Endothelial cell of umbilical vein (primary cell): ENCODE measurements around the gene CLDN8. TPM values are rescaled to one million over a fixed set of nuclear protein-coding genes. Genes with fewer than 3 reads are reported as not detected.

ENCODE experiments used
- BruUV-seq: library from RNA; stranded (reverse); fragments of 400-500 nt; replicated peaks from 2 replicates; lab custom pipeline; 2021; lab: Mats Ljungman, UMichigan
- CTCF ChIA-PET: fragments of 300-600, 350-600 bp; sonication (Branson Sonifier 250); formaldehyde crosslinking; loops from one replicate; lab custom pipeline; 2021; ENCODE audit warnings: antibody characterized with exemption, inconsistent platforms; lab: Charles Lee
- POLR2A ChIA-PET: fragments of 300-600, 350-600 bp; sonication (Branson Sonifier 250); formaldehyde crosslinking; loops from one replicate; lab custom pipeline; 2021; ENCODE audit warnings: antibody characterized with exemption, inconsistent platforms; lab: Charles Lee
- DNase-seq: peaks from one replicate; pipeline ENCODE4 v3.0.0-alpha.2; 2011; ENCODE audit warnings: low read depth, low spot score
- FAIRE-seq: peaks from 2 replicates; lab custom pipeline; 2011; peaks lifted over from hg19 to GRCh38; lab: Jason Lieb, UNC
- H2AFZ ChIP-seq: 2 replicates; pipeline ENCODE4 v1.6.0; 2012; ENCODE audit warnings: low read depth, low read length, control low read depth, inconsistent platforms
- H3K27ac ChIP-seq: 2 replicates; pipeline ENCODE4 v1.5.1; 2011; ENCODE audit warnings: low read depth, mild to moderate bottlenecking, control low read depth, low read length, moderate library complexity; ENCODE audit not compliant: insufficient read depth
- H3K27me3 ChIP-seq, 2 experiments: 2 replicates each; pipeline versions ENCODE4 v1.6.0 to v1.6.1; 2011; ENCODE audit warnings: low read length in 2 of 2, mixed read lengths in 1 of 2; ENCODE audit not compliant: control insufficient read depth in 2 of 2, insufficient read depth in 2 of 2
- H3K36me3 ChIP-seq, 2 experiments: 2 replicates in 1 of 2; 3 replicates in 1 of 2; pipeline ENCODE4 v1.5.1; 2011; ENCODE audit warnings: low read length in 2 of 2, mild to moderate bottlenecking in 1 of 2, moderate library complexity in 1 of 2; ENCODE audit not compliant: control insufficient read depth in 2 of 2, insufficient read depth in 2 of 2; ENCODE audit errors: extremely low read depth in 1 of 2
- H3K4me1 ChIP-seq: 3 replicates; pipeline ENCODE4 v1.5.1; 2011; ENCODE audit warnings: mild to moderate bottlenecking, low read length; ENCODE audit not compliant: control insufficient read depth, insufficient read depth; ENCODE audit errors: extremely low read depth
- H3K4me2 ChIP-seq: 2 replicates; pipeline ENCODE4 v1.6.1; 2011; ENCODE audit warnings: low read length, control low read depth, mixed read lengths; ENCODE audit not compliant: insufficient read depth
- H3K4me3 ChIP-seq, 3 experiments: fragments of 200-600 bp in 1 of 3; sonication (generic), shearing (Covaris generic) in 1 of 3; replicated peaks in 1 of 3; 2 replicates each; pipeline ENCODE4 v1.5.1; 2011 to 2016; ENCODE audit warnings: control low read depth in 3 of 3, low read length in 3 of 3, mild to moderate bottlenecking in 2 of 3, inconsistent platforms in 1 of 3, low read depth in 1 of 3, moderate library complexity in 1 of 3; ENCODE audit not compliant: insufficient read depth in 1 of 3
- H3K79me2 ChIP-seq: 2 replicates; pipeline ENCODE4 v1.6.0; 2012; ENCODE audit warnings: low read length, inconsistent platforms; ENCODE audit not compliant: control insufficient read depth, insufficient read depth
- H3K9ac ChIP-seq: replicated peaks from 2 replicates; pipeline ENCODE3; 2011; ENCODE audit warnings: low read length, control low read depth; ENCODE audit not compliant: insufficient read depth; ENCODE audit errors: extremely low read depth
- H3K9me1 ChIP-seq: replicated peaks from 3 replicates; pipeline ENCODE4 v1.6.0; 2011; ENCODE audit warnings: mild to moderate bottlenecking, low read length; ENCODE audit not compliant: control insufficient read depth, insufficient read depth; ENCODE audit errors: extremely low read depth
- H3K9me3 ChIP-seq: replicated peaks from 2 replicates; pipeline ENCODE4 v1.5.1; 2012; ENCODE audit warnings: low read length, inconsistent platforms; ENCODE audit not compliant: control insufficient read depth, insufficient read depth
- H4K20me1 ChIP-seq: replicated peaks from 2 replicates; pipeline ENCODE3; 2011; ENCODE audit warnings: mild to moderate bottlenecking, low read length; ENCODE audit not compliant: control insufficient read depth, insufficient read depth; ENCODE audit errors: extremely low read depth
- CTCF ChIP-seq, 2 donors: IDR thresholded peaks; 1 replicate in 1 of 2; 2 replicates in 1 of 2; pipeline ENCODE4 v1.5.1; 2011; ENCODE audit warnings: low read length in 2 of 2, mild to moderate bottlenecking in 2 of 2, moderate library complexity in 2 of 2, control low read depth in 1 of 2, inconsistent platforms in 1 of 2, low read depth in 1 of 2; ENCODE audit not compliant: insufficient read depth in 1 of 2; ENCODE audit errors: extremely low read depth in 1 of 2
- EZH2 ChIP-seq: IDR thresholded peaks from 2 replicates; pipeline ENCODE4 v1.6.1; 2012; ENCODE audit warnings: borderline replicate concordance, low read depth, mild to moderate bottlenecking, moderate library complexity, low read length, inconsistent platforms; ENCODE audit not compliant: severe bottlenecking
- FOS ChIP-seq: IDR thresholded peaks from 2 replicates; pipeline ENCODE4 v1.6.1; 2011; ENCODE audit warnings: mild to moderate bottlenecking, low read length, moderate library complexity, borderline replicate concordance; ENCODE audit not compliant: insufficient read depth
- GATA2 ChIP-seq: IDR thresholded peaks from 2 replicates; pipeline ENCODE4 v1.7.0; 2011; ENCODE audit warnings: low read depth, mild to moderate bottlenecking, moderate library complexity, mixed read lengths, low read length; ENCODE audit not compliant: insufficient read length, insufficient read depth
- JUN ChIP-seq: IDR thresholded peaks from 2 replicates; pipeline ENCODE4 v1.6.1; 2011; ENCODE audit warnings: borderline replicate concordance, low read depth; ENCODE audit not compliant: insufficient read length, insufficient read depth
- MAX ChIP-seq: IDR thresholded peaks from 2 replicates; pipeline ENCODE4 v1.6.1; 2011; ENCODE audit not compliant: insufficient read depth, insufficient read length
- MYC ChIP-seq: IDR thresholded peaks from one replicate; pipeline ENCODE4 v1.6.1; 2011; ENCODE audit warnings: mild to moderate bottlenecking, low read depth, low read length
- POLR2A ChIP-seq: IDR thresholded peaks from 2 replicates; pipeline ENCODE4 v1.6.1; 2012; ENCODE audit warnings: low read depth, mild to moderate bottlenecking, control low read depth, low read length
- POLR2AphosphoS5 ChIP-seq: IDR thresholded peaks from 2 replicates; pipeline ENCODE4 v1.6.1; 2012; ENCODE audit warnings: low read depth, mild to moderate bottlenecking, control low read depth, low read length, moderate library complexity; ENCODE audit not compliant: insufficient read depth
- dilution Hi-C: fragments of 300-500 bp; cut with MboI; formaldehyde crosslinking; loops from one replicate; pipeline ENCODE4 v1.15.0; 2019; ENCODE audit warnings: low sequenced_read_pairs; ENCODE audit not compliant: extremely low pct_ligation_motif_present
- intact Hi-C: fragments of 100-400 bp; cut with micrococcal nuclease; formaldehyde crosslinking; loops from one replicate; pipeline ENCODE4 v1.10.0; 2022
- polyA plus RNA-seq, 4 experiments: library from polyadenylated mRNA; depleted of rRNA in 3 of 4; stranded (reverse) in 3 of 4; unstranded in 1 of 4; fragments of >200 nt; gene quantifications; 2 replicates each; pipeline versions ENCODE4 v1.2.1 to v1.2.3, GENCODE V29; 2011 to 2012; ENCODE audit warnings: missing spikeins in 1 of 4
- total RNA-seq: library from RNA; stranded (reverse); gene quantifications from 2 replicates; pipeline ENCODE4 v1.2.3, GENCODE V29; 2021

Gene CLDN8
- total and polyA plus RNA-seq, 2 donors (not counting 3 experiments of a cell fraction or from before 2014, with no cell fraction given), result not detected

DNA sequence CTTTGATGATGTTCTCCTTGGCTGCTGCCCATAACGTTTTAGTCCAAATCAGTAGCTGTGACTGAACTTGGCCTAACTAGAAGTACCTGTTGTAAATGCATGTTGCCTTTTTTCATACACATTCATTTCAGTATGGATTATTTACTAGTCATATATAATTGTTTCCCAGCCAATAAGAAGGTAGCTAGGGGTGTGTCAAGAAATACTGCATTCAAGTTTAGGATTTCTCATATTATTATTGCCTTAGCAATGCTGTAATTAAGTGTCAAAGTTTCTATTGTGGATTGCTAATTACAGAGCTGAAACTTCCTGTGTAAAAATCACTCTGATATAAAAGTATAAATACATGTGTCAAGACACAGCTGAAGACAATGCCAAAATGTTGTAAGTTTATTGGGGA, 49.2 kb downstream of the CLDN8 start, which contains the start of gene CLDN17:
TSS of gene CLDN17 (minus strand) at position 101 of the 400 bp plus-strand sequence. CDS start 188 bp downstream, outside the sequence.
- CTCF ChIA-PET, result no interaction called here
- FAIRE-seq, result no peak
- Histone ChIP-seq H2AFZ (no peak within 1 kb of the TSS), H3K4me1 (no peaks in the 10 kb centered on the region), H3K27me3 (no peaks in the 10 kb centered on the region), H4K20me1 (no peaks in the 10 kb centered on the region), H3K9me1 (no peaks in the 10 kb centered on the region), H3K27ac (no peak within 1 kb of the TSS), H3K4me2 (no peak within 1 kb of the TSS), H3K36me3 (no peaks in the 10 kb centered on the region), H3K9me3 (peaks cover 4% of the 10 kb centered on the region), H3K9ac (no peak within 1 kb of the TSS), H3K4me3 (no peak within 1 kb of the TSS), H3K79me2 (no peaks in the 10 kb centered on the region)
- dilution Hi-C loops (no loop called here), intact Hi-C loops (no loop called here)
- POLR2A ChIA-PET, result no interaction called here
- no TSS peak for BruUV-seq
- no peak for TF ChIP-seq MAX
- TF ChIP-seq MYC, result no peak
- no peak for TF ChIP-seq EZH2
- no peak for TF ChIP-seq GATA2
- no peak for TF ChIP-seq POLR2AphosphoS5
- TF ChIP-seq CTCF (IDR thresholded peaks at IDR 0.05; ENCODE audit: extremely low read depth in 1 of 2, insufficient read depth in 1 of 2, low read depth in 1 of 2, low read length in 2 of 2), result no peak
- TF ChIP-seq FOS, result no peak
- no peak for TF ChIP-seq JUN
- no peak for TF ChIP-seq POLR2A
- DNase-seq, result no peak
